Liver (tissue), 9 donors: ENCODE results near the gene RNH1. TPM values are rescaled to one million over a fixed set of nuclear protein-coding genes. Genes with fewer than 3 reads are reported as not detected.

Source experiments
- DNase-seq: peaks from one replicate; pipeline ENCODE4 v3.0.0-alpha.2; 2017; ENCODE audit warnings: low spot score
- H3K27ac ChIP-seq, 2 donors: one replicate each; pipeline ENCODE4 v1.7.0; 2013; ENCODE audit warnings: inconsistent platforms in 2 of 2, low read length in 2 of 2, control low read depth in 1 of 2, low read depth in 1 of 2, mild to moderate bottlenecking in 1 of 2
- H3K27me3 ChIP-seq, 4 donors: one replicate each; pipeline versions ENCODE4 v1.6.1 to v1.7.0; 2013; ENCODE audit warnings: low read length in 3 of 4, inconsistent platforms in 1 of 4, mild to moderate bottlenecking in 1 of 4, moderate library complexity in 1 of 4; ENCODE audit not compliant: control insufficient read depth in 4 of 4, insufficient read depth in 4 of 4
- H3K36me3 ChIP-seq, 4 donors: one replicate each; pipeline versions ENCODE4 v1.6.1 to v1.7.0; 2013; ENCODE audit warnings: low read length in 3 of 4, mild to moderate bottlenecking in 3 of 4, low read depth in 1 of 4, moderate library complexity in 1 of 4; ENCODE audit not compliant: control insufficient read depth in 4 of 4, insufficient read depth in 3 of 4
- H3K4me1 ChIP-seq, 4 donors: one replicate each; pipeline versions ENCODE4 v1.6.1 to v1.7.0; 2013; ENCODE audit warnings: low read length in 3 of 4, mild to moderate bottlenecking in 3 of 4, moderate library complexity in 1 of 4; ENCODE audit not compliant: control insufficient read depth in 4 of 4, insufficient read depth in 4 of 4
- H3K4me3 ChIP-seq, 3 donors: one replicate each; pipeline versions ENCODE4 v1.6.1 to v1.7.0; 2013; ENCODE audit warnings: low read length in 3 of 3, control low read depth in 1 of 3, low read depth in 1 of 3, mild to moderate bottlenecking in 1 of 3
- H3K9ac ChIP-seq, 2 donors: one replicate each; pipeline ENCODE4 v1.7.0; 2013; ENCODE audit warnings: low read length in 2 of 2, mild to moderate bottlenecking in 2 of 2, moderate library complexity in 2 of 2, control low read depth in 1 of 2, low read depth in 1 of 2
- H3K9me3 ChIP-seq, 4 donors: one replicate each; pipeline versions ENCODE4 v1.6.1 to v1.7.0; 2013; ENCODE audit warnings: low read length in 3 of 4; ENCODE audit not compliant: control insufficient read depth in 4 of 4
- ATF3 ChIP-seq: IDR thresholded peaks from 2 replicates; pipeline ENCODE4 v1.6.1; 2016; ENCODE audit warnings: antibody characterized with exemption
- FOXA2 ChIP-seq: IDR thresholded peaks from 2 replicates; pipeline ENCODE4 v1.6.1; 2016; ENCODE audit warnings: antibody characterized with exemption
- GABPA ChIP-seq, 2 donors: IDR thresholded peaks in 1 of 2; conservative IDR thresholded peaks in 1 of 2; 2 replicates each; pipeline ENCODE4 v1.6.1; 2016; ENCODE audit warnings: antibody characterized with exemption in 2 of 2, mild to moderate bottlenecking in 1 of 2, moderate library complexity in 1 of 2
- HNF4A ChIP-seq, 2 donors: conservative IDR thresholded peaks; 2 replicates each; pipeline ENCODE4 v1.6.1; 2016; ENCODE audit warnings: antibody characterized with exemption in 2 of 2, mild to moderate bottlenecking in 2 of 2
- HNF4G ChIP-seq: IDR thresholded peaks from 2 replicates; pipeline ENCODE4 v1.6.1; 2016; ENCODE audit warnings: antibody characterized with exemption
- JUND ChIP-seq, 2 donors: IDR thresholded peaks; 2 replicates each; pipeline ENCODE4 v1.6.1; 2016; ENCODE audit warnings: antibody characterized with exemption in 2 of 2
- MAX ChIP-seq: IDR thresholded peaks from 2 replicates; pipeline ENCODE4 v1.6.1; 2016; ENCODE audit warnings: antibody characterized with exemption
- NR2F2 ChIP-seq: IDR thresholded peaks from 2 replicates; pipeline ENCODE4 v1.6.1; 2016; ENCODE audit warnings: antibody characterized with exemption
- RAD21 ChIP-seq, 2 donors: IDR thresholded peaks; 2 replicates each; pipeline ENCODE4 v1.6.1; 2016; ENCODE audit warnings: antibody characterized with exemption in 2 of 2, mild to moderate bottlenecking in 2 of 2
- REST ChIP-seq: IDR thresholded peaks from 2 replicates; pipeline ENCODE4 v1.6.1; 2016; ENCODE audit warnings: antibody characterized with exemption, mild to moderate bottlenecking
- RXRA ChIP-seq, 2 donors: IDR thresholded peaks; 2 replicates each; pipeline ENCODE4 v1.6.1; 2017 to 2018; ENCODE audit warnings: antibody characterized with exemption in 2 of 2, mild to moderate bottlenecking in 1 of 2
- SP1 ChIP-seq: IDR thresholded peaks from 2 replicates; pipeline ENCODE4 v1.6.1; 2018; ENCODE audit warnings: antibody characterized with exemption, mild to moderate bottlenecking
- TAF1 ChIP-seq: conservative IDR thresholded peaks from 2 replicates; pipeline ENCODE4 v1.6.1; 2016; ENCODE audit warnings: antibody characterized with exemption, mild to moderate bottlenecking
- YY1 ChIP-seq: IDR thresholded peaks from 2 replicates; pipeline ENCODE4 v1.6.1; 2016; ENCODE audit warnings: antibody characterized with exemption, mild to moderate bottlenecking
- WGBS: extraction: QIAGEN DNeasy Blood & Tissue Kit; methylation state at CpG from one replicate; pipeline ENCODE4 v1.1.7; 2013; 5-methylcytosine and 5-hydroxymethylcytosine counted together
- polyA plus RNA-seq, 2 donors: library from polyadenylated mRNA; stranded (reverse) in 1 of 2; unstranded in 1 of 2; fragments of 200-250 nt in 1 of 2; fragments of >200 nt in 1 of 2; fragmentation: Nextera tagmentation in 1 of 2; extraction: Ambion mirVana in 1 of 2; gene quantifications; one replicate each; pipeline versions ENCODE4 v1.2.1 to v1.2.3, GENCODE V29; 2013 to 2015
- total RNA-seq, 2 donors: library from RNA; depleted of rRNA; stranded (reverse); fragments of >200 nt; gene quantifications; one replicate each; pipeline ENCODE4 v1.2.3, GENCODE V29; 2014
- TF ChIP-seq, protein P1 (sequence below): fragments of 150-350 bp; IDR thresholded peaks from 2 replicates; pipeline ENCODE4 v1.5.1; 2017; ENCODE audit warnings: improper control_type of control experiment, low read depth, low read length; ENCODE audit not compliant: missing input control
- donor health status: healthy.
- donor health status: healthy.
- donor health status: healthy.
- donor health status: healthy.
- donor health status: healthy.

RNH1 gene
- total and polyA plus RNA-seq, 4 donors, result 68.5 to 99.1 (median 76.8) TPM

DNA sequence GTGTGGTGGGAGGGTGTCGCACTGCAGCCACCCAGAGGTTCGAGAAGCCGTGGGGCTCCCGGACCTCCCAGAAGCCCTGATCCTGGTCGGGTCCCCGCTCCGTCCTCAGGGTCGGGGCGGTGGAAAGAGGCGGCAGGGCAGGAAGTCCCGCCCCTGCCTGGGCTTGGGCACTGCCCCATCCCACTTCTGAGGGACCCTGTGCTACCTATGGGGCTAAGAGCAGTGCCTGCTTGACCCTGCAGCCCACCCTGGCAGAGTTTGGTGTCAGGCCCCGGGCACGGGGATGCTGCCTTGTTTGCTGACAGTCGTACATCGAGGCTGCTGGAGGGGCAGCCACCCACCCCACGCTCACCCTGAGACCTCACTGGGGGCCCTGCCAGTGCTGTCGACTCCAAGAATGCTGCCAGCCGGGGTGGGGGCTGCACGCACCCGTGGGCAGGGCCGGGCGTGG lies 19.4 kb downstream of the RNH1 start (continued):
- TF ChIP-seq, protein P1, sequence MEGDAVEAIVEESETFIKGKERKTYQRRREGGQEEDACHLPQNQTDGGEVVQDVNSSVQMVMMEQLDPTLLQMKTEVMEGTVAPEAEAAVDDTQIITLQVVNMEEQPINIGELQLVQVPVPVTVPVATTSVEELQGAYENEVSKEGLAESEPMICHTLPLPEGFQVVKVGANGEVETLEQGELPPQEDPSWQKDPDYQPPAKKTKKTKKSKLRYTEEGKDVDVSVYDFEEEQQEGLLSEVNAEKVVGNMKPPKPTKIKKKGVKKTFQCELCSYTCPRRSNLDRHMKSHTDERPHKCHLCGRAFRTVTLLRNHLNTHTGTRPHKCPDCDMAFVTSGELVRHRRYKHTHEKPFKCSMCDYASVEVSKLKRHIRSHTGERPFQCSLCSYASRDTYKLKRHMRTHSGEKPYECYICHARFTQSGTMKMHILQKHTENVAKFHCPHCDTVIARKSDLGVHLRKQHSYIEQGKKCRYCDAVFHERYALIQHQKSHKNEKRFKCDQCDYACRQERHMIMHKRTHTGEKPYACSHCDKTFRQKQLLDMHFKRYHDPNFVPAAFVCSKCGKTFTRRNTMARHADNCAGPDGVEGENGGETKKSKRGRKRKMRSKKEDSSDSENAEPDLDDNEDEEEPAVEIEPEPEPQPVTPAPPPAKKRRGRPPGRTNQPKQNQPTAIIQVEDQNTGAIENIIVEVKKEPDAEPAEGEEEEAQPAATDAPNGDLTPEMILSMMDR, result no peak
- TF ChIP-seq MAX (no peak), FOXA2 (no peak), GABPA (IDR thresholded peaks at IDR 0.05 in 1 of 2, conservative IDR thresholded peaks at IDR 0.05 in 1 of 2) (no peak), RAD21 (IDR thresholded peaks at IDR 0.05) (no peak)

- peaks cover 0 to 2% (median 0%) of the 10 kb centered on the region in 4 donors for H3K4me1 ChIP-seq
- TF ChIP-seq GABPA (IDR thresholded peaks at IDR 0.05 in 1 of 2, conservative IDR thresholded peaks at IDR 0.05 in 1 of 2) (no peak), YY1 (no peak), REST (no peak), HNF4A (conservative IDR thresholded peaks at IDR 0.05) (no peak), MAX (no peak), TAF1 (no peak), NR2F2 (no peak), RXRA (IDR thresholded peaks at IDR 0.05) (no peak), RAD21 (IDR thresholded peaks at IDR 0.05) (no peak), SP1 (no peak), ATF3 (no peak), HNF4G (no peak)
- H3K36me3 ChIP-seq, result peaks cover 0 to 20% (median 6%) of the 10 kb centered on the region in 4 donors
- H3K4me3 ChIP-seq, result no peak overlapping the region
- no peaks in the 10 kb centered on the region for H3K9me3 ChIP-seq
- WGBS, result 95% methylated on average over 23 of the region's 23 CpGs
- DNase-seq, result no peak
- no peak overlapping the region for H3K9ac ChIP-seq
- no peak overlapping the region for H3K27ac ChIP-seq
- H3K27me3 ChIP-seq, result no peaks in the 10 kb centered on the region
Measured at GRCh38 chr11:486189-486588, 20.9 kb downstream of the RNH1 start.

GRCh38 chr11:484616-485015 lies 22.4 kb downstream of the RNH1 start:
- Histone ChIP-seq H3K9ac (no peak overlapping the region), H3K4me3 (no peak overlapping the region), H3K4me1 (peaks cover 0 to 2% (median 0%) of the 10 kb centered on the region in 4 donors), H3K27ac (no peak overlapping the region), H3K9me3 (no peaks in the 10 kb centered on the region), H3K36me3 (peaks cover 0 to 6% (median 1%) of the 10 kb centered on the region in 4 donors), H3K27me3 (no peaks in the 10 kb centered on the region)
- no peak for TF ChIP-seq JUND (IDR thresholded peaks at IDR 0.05)
- no peak for TF ChIP-seq RAD21 (IDR thresholded peaks at IDR 0.05)
- WGBS, result 97% methylated on average over 38 of the region's 38 CpGs
- no peak for DNase-seq
